Coronary artery (tissue), 2 donors: Measurements from ENCODE around the gene CFAP53.

Experiments used
- DNase-seq: peaks from one replicate; pipeline ENCODE4 v3.0.0-alpha.2; 2017; ENCODE audit warnings: low spot score
- H3K27ac ChIP-seq, 2 donors: fragments of 200-600 bp; sonication (generic); one replicate each; pipeline ENCODE4 v1.5.1; 2016 to 2019
- H3K4me3 ChIP-seq: fragments of 200-600 bp; sonication (generic); 2 replicates; pipeline ENCODE4 v1.5.1; 2016; ENCODE audit warnings: mild to moderate bottlenecking, moderate library complexity
- TF ChIP-seq, protein P1 (sequence below): fragments of 200-600 bp; sonication (generic); IDR thresholded peaks from one replicate; pipeline ENCODE4 v1.5.1; 2019; ENCODE audit warnings: antibody characterized with exemption

The CFAP53 gene

DNA sequence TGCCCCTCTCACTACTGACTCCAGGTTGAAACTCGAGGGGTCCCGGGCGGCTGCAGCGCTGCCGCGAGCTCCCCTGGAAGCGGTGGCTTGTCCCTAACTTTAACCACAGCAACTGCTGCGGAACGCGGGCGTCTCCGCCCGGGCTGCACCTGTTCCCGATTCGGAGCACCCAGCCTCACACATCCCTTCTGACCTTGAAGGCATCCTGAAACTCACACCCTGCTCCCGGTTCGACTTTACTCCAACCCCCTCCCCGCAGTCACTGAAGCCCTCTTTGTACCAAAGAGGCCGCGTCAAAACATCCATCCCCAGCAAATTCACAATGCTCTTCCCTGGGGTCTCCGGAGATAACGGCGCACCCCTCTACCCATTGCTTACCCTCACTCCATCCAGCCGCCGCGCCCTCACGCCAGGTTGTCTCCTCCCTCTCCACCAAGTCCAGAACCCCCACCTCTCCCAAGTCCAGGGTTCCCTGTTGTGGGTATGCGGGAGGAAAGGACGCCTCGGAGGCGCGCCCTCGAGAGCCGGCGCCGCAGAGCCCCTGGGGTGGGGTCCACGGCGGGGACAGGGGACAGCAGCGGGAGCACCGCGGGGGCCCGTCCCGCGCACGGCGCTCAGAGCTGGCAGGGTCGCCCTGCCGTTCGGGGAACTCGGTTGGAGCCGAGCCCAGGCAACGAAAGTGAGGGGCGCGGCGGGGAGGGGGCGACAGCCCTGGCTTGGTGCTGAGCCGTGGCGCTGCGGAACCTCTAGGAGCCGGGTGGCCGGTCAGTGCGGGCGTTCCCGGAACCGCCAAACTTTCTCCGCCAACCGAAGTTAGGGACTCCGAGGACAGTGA, 72.3 kb downstream of the CFAP53 start:
- Histone ChIP-seq H3K27ac (no peak overlapping the region), H3K4me3 (peak overlapping the region; percentile 71)
- TF ChIP-seq, protein P1, sequence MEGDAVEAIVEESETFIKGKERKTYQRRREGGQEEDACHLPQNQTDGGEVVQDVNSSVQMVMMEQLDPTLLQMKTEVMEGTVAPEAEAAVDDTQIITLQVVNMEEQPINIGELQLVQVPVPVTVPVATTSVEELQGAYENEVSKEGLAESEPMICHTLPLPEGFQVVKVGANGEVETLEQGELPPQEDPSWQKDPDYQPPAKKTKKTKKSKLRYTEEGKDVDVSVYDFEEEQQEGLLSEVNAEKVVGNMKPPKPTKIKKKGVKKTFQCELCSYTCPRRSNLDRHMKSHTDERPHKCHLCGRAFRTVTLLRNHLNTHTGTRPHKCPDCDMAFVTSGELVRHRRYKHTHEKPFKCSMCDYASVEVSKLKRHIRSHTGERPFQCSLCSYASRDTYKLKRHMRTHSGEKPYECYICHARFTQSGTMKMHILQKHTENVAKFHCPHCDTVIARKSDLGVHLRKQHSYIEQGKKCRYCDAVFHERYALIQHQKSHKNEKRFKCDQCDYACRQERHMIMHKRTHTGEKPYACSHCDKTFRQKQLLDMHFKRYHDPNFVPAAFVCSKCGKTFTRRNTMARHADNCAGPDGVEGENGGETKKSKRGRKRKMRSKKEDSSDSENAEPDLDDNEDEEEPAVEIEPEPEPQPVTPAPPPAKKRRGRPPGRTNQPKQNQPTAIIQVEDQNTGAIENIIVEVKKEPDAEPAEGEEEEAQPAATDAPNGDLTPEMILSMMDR = no peak
- no peak for DNase-seq

DNA sequence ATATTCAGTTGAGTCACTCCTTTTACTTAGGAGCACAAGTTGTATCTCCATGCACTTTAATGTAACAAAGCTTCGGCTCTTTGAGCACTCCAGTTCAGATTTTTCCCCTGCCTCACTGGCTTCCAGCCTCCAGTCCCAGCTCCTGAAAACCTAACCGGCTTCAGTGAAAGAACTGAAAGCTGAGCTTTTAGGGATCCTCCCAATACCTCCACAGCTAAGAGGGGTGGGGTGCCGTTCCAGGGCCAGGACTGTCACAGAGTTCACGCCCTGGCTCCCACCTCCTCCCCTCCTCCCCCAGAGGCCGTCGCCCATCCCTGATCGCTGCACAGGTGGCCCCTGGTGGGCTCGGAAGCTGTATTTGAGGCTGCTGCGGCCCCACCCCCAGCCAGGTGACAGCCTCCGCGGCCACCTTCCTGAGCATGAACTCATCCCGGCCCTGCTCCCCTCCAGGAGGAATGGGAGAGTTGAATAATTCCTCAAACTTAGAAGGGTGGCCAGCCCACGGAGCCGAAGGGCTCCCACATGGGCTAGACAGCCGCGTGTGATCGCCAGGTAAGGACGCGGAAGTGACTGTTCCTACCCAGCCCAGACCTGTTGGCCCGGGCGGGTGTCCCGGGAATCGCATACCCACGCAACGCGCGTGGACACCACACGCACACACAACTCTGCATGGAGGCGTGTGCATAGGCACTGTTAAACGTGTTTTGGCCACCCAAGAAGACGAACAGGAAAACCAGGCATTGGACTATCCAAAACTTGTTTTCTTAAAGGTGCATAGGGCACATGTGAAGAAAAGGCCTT, 73.1 kb downstream of the CFAP53 start:
- Histone ChIP-seq H3K4me3 (no peak overlapping the region), H3K27ac (no peak overlapping the region)
- TF ChIP-seq, protein P1 = no peak
- no peak for DNase-seq

DNA sequence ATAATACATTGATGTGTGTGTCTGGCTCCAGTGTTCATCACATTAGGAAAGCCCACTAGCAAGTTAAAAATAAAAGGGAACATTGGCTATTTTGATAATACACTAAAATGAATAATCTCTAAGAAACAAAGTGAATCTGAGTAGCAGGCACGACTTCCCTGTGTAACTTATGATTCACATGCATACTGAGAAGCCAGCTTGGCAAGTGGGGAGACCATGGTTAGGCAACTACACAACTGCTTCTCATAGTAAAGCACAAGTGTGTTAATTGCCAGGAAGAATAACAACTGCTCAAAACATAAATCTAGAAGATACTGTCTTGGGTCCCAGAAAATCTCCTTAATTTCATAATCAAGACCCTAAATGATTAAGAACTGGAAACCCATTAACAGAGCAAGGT, 75.4 kb downstream of the CFAP53 start:
- Histone ChIP-seq H3K4me3 (no peak overlapping the region), H3K27ac (no peak overlapping the region)
- DNase-seq = no peak
- TF ChIP-seq, protein P1 = no peak

DNA sequence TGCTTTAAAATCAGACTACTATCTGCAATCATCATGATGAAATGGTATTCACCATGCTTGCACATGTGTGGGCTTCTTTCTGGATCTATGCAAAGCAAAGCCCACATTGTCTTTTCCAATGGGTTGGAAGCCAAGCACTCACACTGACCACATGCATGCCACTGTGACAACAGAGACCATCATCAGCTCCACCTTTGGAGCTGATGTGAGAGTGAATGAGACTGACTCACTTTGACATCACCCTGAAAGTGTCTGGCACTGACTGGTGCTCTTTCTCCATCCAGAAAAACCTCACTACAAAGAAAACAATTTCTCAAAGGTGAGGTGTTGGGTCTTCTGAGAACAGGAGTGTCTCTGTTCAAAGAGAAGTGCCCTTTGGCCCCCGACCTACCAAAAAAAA, 76.1 kb downstream of the CFAP53 start:
- H3K4me3 ChIP-seq = no peak overlapping the region
- DNase-seq = no peak
- H3K27ac ChIP-seq = no peak overlapping the region
- TF ChIP-seq, protein P1 = no peak

DNA sequence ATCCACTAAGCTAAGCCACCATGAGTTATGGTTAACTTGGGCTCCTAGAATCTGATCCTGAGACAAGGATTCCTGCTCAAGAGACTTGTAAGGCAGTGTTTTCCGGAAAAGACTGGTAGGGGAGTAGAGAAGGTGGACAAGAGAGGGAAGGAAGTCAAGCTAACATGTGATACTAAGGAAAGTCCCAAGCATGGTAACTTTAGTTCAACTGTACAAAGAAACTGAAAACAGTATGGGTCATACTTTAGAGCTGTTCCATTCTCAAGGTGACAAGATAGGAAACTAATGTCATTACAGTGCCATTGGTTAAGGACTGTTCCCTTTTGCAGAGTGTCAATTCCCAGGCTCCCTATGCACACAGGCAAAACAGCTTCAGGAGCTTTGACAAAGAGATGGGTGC, 77.1 kb downstream of the CFAP53 start:
- no peak for DNase-seq
- TF ChIP-seq, protein P1 = no peak
- Histone ChIP-seq H3K4me3 (no peak overlapping the region), H3K27ac (no peak overlapping the region)

DNA sequence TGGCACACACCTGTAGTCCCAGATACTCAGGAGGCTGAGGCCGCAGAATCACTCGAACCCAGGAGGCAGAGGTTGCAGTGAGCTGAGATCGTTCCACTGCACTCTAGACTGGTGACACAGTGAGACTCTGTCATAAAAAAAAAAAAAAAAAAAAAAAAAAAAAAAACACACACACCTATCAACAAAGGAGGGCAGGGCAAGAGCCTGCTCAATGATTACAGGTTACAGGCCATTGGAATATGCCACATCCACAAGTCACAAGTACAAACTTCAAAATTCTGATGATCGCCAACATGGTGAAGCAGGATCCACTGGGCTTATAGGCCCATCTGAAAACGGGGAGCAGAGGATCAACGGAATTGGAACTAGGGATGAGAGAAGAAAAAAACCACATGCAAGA, 77.6 kb downstream of the CFAP53 start:
- TF ChIP-seq, protein P1 = no peak
- H3K27ac ChIP-seq = no peak overlapping the region
- H3K4me3 ChIP-seq = no peak overlapping the region
- no peak for DNase-seq
